WTC11 (cell line): ENCODE data around the gene BMX. TPM values are rescaled to one million over a fixed set of nuclear protein-coding genes. Genes with fewer than 3 reads are reported as not detected.

ENCODE experiments used
- ATAC-seq: fragments of 200-7000 bp; cut with Tn5 transposase; 2 replicates; pipeline ENCODE4 v1.10.0; 2021; ENCODE audit warnings: mild to moderate bottlenecking, moderate library complexity
- CTCF ChIA-PET: fragments of 300-600 bp; sonication (Branson Sonifier 250); formaldehyde crosslinking; loops from one replicate; lab custom pipeline; 2021; ENCODE audit warnings: antibody characterized with exemption; lab: Charles Lee
- POLR2A ChIA-PET: fragments of 350-600 bp; sonication (Branson Sonifier 250); formaldehyde crosslinking; loops from one replicate; lab custom pipeline; 2021; ENCODE audit warnings: antibody characterized with exemption; lab: Charles Lee
- DNase-seq: peaks from one replicate; pipeline ENCODE4 v3.0.0; 2021; ENCODE audit warnings: low spot score
- H3K27ac Mint-ChIP-seq: 2 replicates; pipeline ENCODE4 v1.8.0; 2021; ENCODE audit warnings: mixed read lengths
- H3K27me3 Mint-ChIP-seq: 2 replicates; pipeline ENCODE4 v1.8.0; 2021; ENCODE audit warnings: low read depth, mild to moderate bottlenecking, moderate library complexity, mixed read lengths
- H3K36me3 Mint-ChIP-seq: 2 replicates; pipeline ENCODE4 v1.8.0; 2021; ENCODE audit warnings: mixed read lengths
- H3K4me1 Mint-ChIP-seq: 2 replicates; pipeline ENCODE4 v1.8.0; 2022; ENCODE audit warnings: mixed read lengths
- H3K4me3 Mint-ChIP-seq: 2 replicates; pipeline ENCODE4 v1.8.0; 2021; ENCODE audit warnings: mild to moderate bottlenecking, moderate library complexity, mixed read lengths
- H3K9me3 Mint-ChIP-seq: 2 replicates; pipeline ENCODE4 v1.8.0; 2021; ENCODE audit warnings: mixed read lengths
- E2F5 ChIP-seq: sonication (generic); formaldehyde crosslinking; IDR thresholded peaks from 2 replicates; pipeline ENCODE4 v1.8.1; 2022; ENCODE audit warnings: mild to moderate bottlenecking, moderate library complexity, missing genetic modification reagents
- ETV6 ChIP-seq: sonication (generic); formaldehyde crosslinking; IDR thresholded peaks from 2 replicates; pipeline ENCODE4 v1.8.1; 2022; ENCODE audit warnings: mild to moderate bottlenecking, missing genetic modification reagents
- FOXP4 ChIP-seq: sonication (generic); formaldehyde crosslinking; IDR thresholded peaks from 2 replicates; pipeline ENCODE4 v1.8.0; 2022; ENCODE audit warnings: mild to moderate bottlenecking, missing genetic modification reagents
- IRF1 ChIP-seq: sonication (generic); formaldehyde crosslinking; IDR thresholded peaks from 2 replicates; pipeline ENCODE4 v1.8.0; 2023; ENCODE audit warnings: missing genetic modification reagents
- MAX ChIP-seq: sonication (generic); formaldehyde crosslinking; IDR thresholded peaks from 2 replicates; pipeline ENCODE4 v1.8.0; 2022; ENCODE audit warnings: mild to moderate bottlenecking, missing genetic modification reagents
- NFATC4 ChIP-seq: fragments of 250-450 bp; sonication (Bioruptor Pico); IDR thresholded peaks from 2 replicates; pipeline ENCODE4 v1.9.0; 2021; ENCODE audit warnings: mild to moderate bottlenecking
- NFYB ChIP-seq: sonication (generic); formaldehyde crosslinking; conservative IDR thresholded peaks from 2 replicates; pipeline ENCODE4 v1.8.0; 2022; ENCODE audit warnings: low read depth, missing genetic modification reagents
- NR1H2 ChIP-seq: sonication (generic); formaldehyde crosslinking; IDR thresholded peaks from 2 replicates; pipeline ENCODE4 v1.9.0; 2021; ENCODE audit warnings: mild to moderate bottlenecking, moderate library complexity, missing genetic modification reagents
- OVOL2 ChIP-seq: fragments of 250-450 bp; sonication (Bioruptor Pico); IDR thresholded peaks from 2 replicates; pipeline ENCODE4 v1.9.0; 2021; ENCODE audit warnings: mild to moderate bottlenecking, borderline replicate concordance
- SMAD4 ChIP-seq: sonication (generic); formaldehyde crosslinking; IDR thresholded peaks from 2 replicates; pipeline ENCODE4 v1.8.0; 2022; ENCODE audit warnings: mild to moderate bottlenecking, missing genetic modification reagents
- STAT6 ChIP-seq: sonication (generic); formaldehyde crosslinking; conservative IDR thresholded peaks from 2 replicates; pipeline ENCODE4 v1.8.1; 2023; ENCODE audit warnings: mild to moderate bottlenecking, low read depth, missing genetic modification reagents, moderate library complexity
- TP53 ChIP-seq: sonication (generic); formaldehyde crosslinking; IDR thresholded peaks from 2 replicates; pipeline ENCODE4 v1.8.1; 2023; ENCODE audit warnings: mild to moderate bottlenecking, missing genetic modification reagents
- USF1 ChIP-seq: sonication (generic); formaldehyde crosslinking; IDR thresholded peaks from 2 replicates; pipeline ENCODE4 v1.8.0; 2022; ENCODE audit warnings: mild to moderate bottlenecking, missing genetic modification reagents
- USF2 ChIP-seq: sonication (generic); formaldehyde crosslinking; IDR thresholded peaks from 2 replicates; pipeline ENCODE4 v1.8.1; 2023; ENCODE audit warnings: mild to moderate bottlenecking, missing genetic modification reagents, moderate library complexity
- ZBTB43 ChIP-seq: sonication (generic); formaldehyde crosslinking; IDR thresholded peaks from 2 replicates; pipeline ENCODE4 v1.8.1; 2023; ENCODE audit warnings: mild to moderate bottlenecking, missing genetic modification reagents
- ZNF232 ChIP-seq: sonication (generic); formaldehyde crosslinking; IDR thresholded peaks from 2 replicates; pipeline ENCODE4 v1.8.0; 2022; ENCODE audit warnings: mild to moderate bottlenecking, missing genetic modification reagents
- ZNF396 ChIP-seq: fragments of 250-450 bp; sonication (Bioruptor Pico); IDR thresholded peaks from 2 replicates; pipeline ENCODE4 v1.8.0; 2021; ENCODE audit warnings: mild to moderate bottlenecking, moderate library complexity, borderline replicate concordance
- ZNF423 ChIP-seq: fragments of 250-450 bp; sonication (Bioruptor Pico); IDR thresholded peaks from 2 replicates; pipeline ENCODE4 v2.1.2; 2022; ENCODE audit warnings: mild to moderate bottlenecking, moderate library complexity
- ZNF425 ChIP-seq: fragments of 250-450 bp; sonication (Bioruptor Pico); conservative IDR thresholded peaks from 2 replicates; pipeline ENCODE4 v1.9.0; 2021; ENCODE audit warnings: mild to moderate bottlenecking
- ZNF671 ChIP-seq: fragments of 250-450 bp; sonication (Bioruptor Pico); IDR thresholded peaks from 2 replicates; pipeline ENCODE4 v1.8.0; 2021; ENCODE audit warnings: mild to moderate bottlenecking
- total RNA-seq: library from RNA; stranded (reverse); gene quantifications from 3 replicates; pipeline ENCODE4 v1.2.3, GENCODE V29; 2021
- TF ChIP-seq, protein P1 (sequence below): sonication (generic); formaldehyde crosslinking; IDR thresholded peaks from 2 replicates; pipeline ENCODE4 v1.8.0; 2022; ENCODE audit warnings: mild to moderate bottlenecking, missing genetic modification reagents
- TF ChIP-seq, protein P2 (sequence below): fragments of 250-450 bp; sonication (Bioruptor Pico); IDR thresholded peaks from 2 replicates; pipeline ENCODE4 v2.1.2; 2022; ENCODE audit warnings: mild to moderate bottlenecking, moderate library complexity

Gene BMX
- total RNA-seq, 1 experiment from 2014 or later: not detected

DNA sequence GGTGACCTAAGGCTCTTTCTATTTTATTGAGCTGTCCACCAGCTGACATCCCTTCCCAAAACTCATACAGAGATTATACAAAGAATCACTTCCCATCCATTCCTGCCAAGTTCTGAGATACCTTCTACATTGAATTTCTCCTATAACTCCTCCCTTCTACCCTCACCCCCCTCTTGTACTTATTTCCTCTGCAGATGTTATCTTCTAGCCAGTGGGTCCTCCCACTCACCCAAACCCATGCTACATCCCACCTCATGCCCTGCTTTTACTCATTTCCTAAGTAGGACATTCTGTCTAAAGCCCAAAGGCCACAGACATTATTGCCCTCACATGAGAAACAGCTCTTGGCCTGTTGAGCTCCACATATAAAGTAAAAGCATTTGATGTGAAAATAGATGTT, 28.6 kb downstream of the BMX start:
- no peak for ATAC-seq
- Mint-ChIP-seq H3K9me3 (no peaks in the 10 kb centered on the region), H3K27ac (no peak overlapping the region), H3K27me3 (no peaks in the 10 kb centered on the region), H3K36me3 (no peaks in the 10 kb centered on the region), H3K4me3 (no peak overlapping the region), H3K4me1 (no peaks in the 10 kb centered on the region)
- DNase-seq: no peak
- ChIA-PET CTCF (no interaction called here), POLR2A (no interaction called here)
- TF ChIP-seq NFYB (CRISPR knock-in tag): no peak
- TF ChIP-seq TP53 (CRISPR knock-in tag): no peak
- TF ChIP-seq ZBTB43 (CRISPR knock-in tag): no peak
- TF ChIP-seq ZNF423 (CRISPR knock-in tag): no peak
- TF ChIP-seq, protein P1, sequence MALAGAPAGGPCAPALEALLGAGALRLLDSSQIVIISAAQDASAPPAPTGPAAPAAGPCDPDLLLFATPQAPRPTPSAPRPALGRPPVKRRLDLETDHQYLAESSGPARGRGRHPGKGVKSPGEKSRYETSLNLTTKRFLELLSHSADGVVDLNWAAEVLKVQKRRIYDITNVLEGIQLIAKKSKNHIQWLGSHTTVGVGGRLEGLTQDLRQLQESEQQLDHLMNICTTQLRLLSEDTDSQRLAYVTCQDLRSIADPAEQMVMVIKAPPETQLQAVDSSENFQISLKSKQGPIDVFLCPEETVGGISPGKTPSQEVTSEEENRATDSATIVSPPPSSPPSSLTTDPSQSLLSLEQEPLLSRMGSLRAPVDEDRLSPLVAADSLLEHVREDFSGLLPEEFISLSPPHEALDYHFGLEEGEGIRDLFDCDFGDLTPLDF (CRISPR knock-in tag): no peak
- no peak for TF ChIP-seq ETV6 (CRISPR knock-in tag)
- no peak for TF ChIP-seq OVOL2 (CRISPR knock-in tag)
- no peak for TF ChIP-seq NFATC4 (CRISPR knock-in tag)
- no peak for TF ChIP-seq ZNF425 (CRISPR knock-in tag)
- no peak for TF ChIP-seq ZNF396
- TF ChIP-seq MAX (CRISPR knock-in tag): no peak
- TF ChIP-seq ZNF671: no peak

GRCh38 chrX:15530318-15530717, 29.7 kb downstream of the BMX start:
- H3K27ac Mint-ChIP-seq: no peak overlapping the region
- ChIA-PET CTCF (no interaction called here), POLR2A (no interaction called here)
- H3K4me3 Mint-ChIP-seq: no peak overlapping the region
- H3K4me1 Mint-ChIP-seq: no peaks in the 10 kb centered on the region
- no peaks in the 10 kb centered on the region for H3K36me3 Mint-ChIP-seq
- no peak for DNase-seq
- H3K9me3 Mint-ChIP-seq: no peaks in the 10 kb centered on the region
- ATAC-seq: peak; percentile 72
- H3K27me3 Mint-ChIP-seq: no peaks in the 10 kb centered on the region
- TF ChIP-seq NR1H2 (CRISPR knock-in tag) (no peak), ZNF671 (no peak), IRF1 (CRISPR knock-in tag) (no peak), STAT6 (CRISPR knock-in tag) (no peak), FOXP4 (CRISPR knock-in tag) (no peak), SMAD4 (CRISPR knock-in tag) (no peak), USF1 (CRISPR knock-in tag) (peak; percentile 37; the same call in 1 of the 2 replicates), E2F5 (CRISPR knock-in tag) (no peak), ZNF232 (CRISPR knock-in tag) (no peak), USF2 (CRISPR knock-in tag) (peak; percentile 37; the same call in 1 of the 2 replicates)
- TF ChIP-seq, protein P2, sequence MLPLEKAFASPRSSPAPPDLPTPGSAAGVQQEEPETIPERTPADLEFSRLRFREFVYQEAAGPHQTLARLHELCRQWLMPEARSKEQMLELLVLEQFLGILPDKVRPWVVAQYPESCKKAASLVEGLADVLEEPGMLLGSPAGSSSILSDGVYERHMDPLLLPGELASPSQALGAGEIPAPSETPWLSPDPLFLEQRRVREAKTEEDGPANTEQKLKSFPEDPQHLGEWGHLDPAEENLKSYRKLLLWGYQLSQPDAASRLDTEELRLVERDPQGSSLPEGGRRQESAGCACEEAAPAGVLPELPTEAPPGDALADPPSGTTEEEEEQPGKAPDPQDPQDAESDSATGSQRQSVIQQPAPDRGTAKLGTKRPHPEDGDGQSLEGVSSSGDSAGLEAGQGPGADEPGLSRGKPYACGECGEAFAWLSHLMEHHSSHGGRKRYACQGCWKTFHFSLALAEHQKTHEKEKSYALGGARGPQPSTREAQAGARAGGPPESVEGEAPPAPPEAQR (CRISPR knock-in tag): no peak
